ENCODE results near the gene AHNAK.

AHNAK gene

GRCh38 chr11:62546929-62547625 lies 471 bp upstream of the AHNAK start:
- peak overlapping the region; percentile 83 for H3K4me3 ChIP-seq (ENCODE audit: low read depth, low read length)
- TF ChIP-seq CTCF (IDR thresholded peaks at IDR 0.05; ENCODE audit: control insufficient read depth, extremely low read depth, insufficient read depth): no peak
- DNase-seq (ENCODE audit: low read depth): no peak

- TF ChIP-seq CTCF (IDR thresholded peaks at IDR 0.05; ENCODE audit: control insufficient read depth, extremely low read depth, insufficient read depth): no peak
- no peak for DNase-seq (ENCODE audit: low read depth)
- peak overlapping the region; percentile 83 for H3K4me3 ChIP-seq (ENCODE audit: low read depth, low read length)
Measured at GRCh38 chr11:62545437-62546243, 966 bp downstream of the AHNAK start.

- DNase-seq (ENCODE audit: low read depth): no peak
- peak overlapping the region; percentile 83 for H3K4me3 ChIP-seq (ENCODE audit: low read depth, low read length)
Measured at GRCh38 chr11:62544581-62545436, 1.8 kb downstream of the AHNAK start.

GRCh38 chr11:62543680-62544444 lies 2.7 kb downstream of the AHNAK start:
- DNase-seq (ENCODE audit: low read depth): no peak
- TF ChIP-seq CTCF (IDR thresholded peaks at IDR 0.05; ENCODE audit: control insufficient read depth, extremely low read depth, insufficient read depth): no peak

More at GRCh38 chr11:62544581-62545436, 1.8 kb downstream of the AHNAK start:
- no peak for TF ChIP-seq CTCF (IDR thresholded peaks at IDR 0.05; ENCODE audit: control insufficient read depth, extremely low read depth, insufficient read depth)

GRCh38 chr11:62542750-62543567 lies 3.6 kb downstream of the AHNAK start:
- no peak for DNase-seq (ENCODE audit: low read depth)
- TF ChIP-seq CTCF (IDR thresholded peaks at IDR 0.05; ENCODE audit: control insufficient read depth, extremely low read depth, insufficient read depth): peak; percentile 93

More at GRCh38 chr11:62543680-62544444, 2.7 kb downstream of the AHNAK start:
- H3K4me3 ChIP-seq (ENCODE audit: low read depth, low read length): no peak overlapping the region

More at GRCh38 chr11:62542750-62543567, 3.6 kb downstream of the AHNAK start:
- H3K4me3 ChIP-seq (ENCODE audit: low read depth, low read length): peak overlapping the region; percentile 25; the same call in 1 of the 2 replicates

Measured in LNCaP clone FGC (cell line).